Breast epithelium (tissue), 4 donors: ENCODE data around the gene ZNF75A. TPM values are rescaled to one million over a fixed set of nuclear protein-coding genes. Genes with fewer than 3 reads are reported as not detected.

Source experiments
- DNase-seq, 2 donors: peaks; one replicate each; pipeline ENCODE4 v3.0.0-alpha.2; 2019; ENCODE audit warnings: low spot score in 2 of 2
- H3K27ac ChIP-seq, 2 donors: fragments of 200-600 bp; sonication (generic) in 1 of 2; one replicate each; pipeline ENCODE4 v1.5.1; 2016 to 2019; ENCODE audit warnings: mild to moderate bottlenecking in 1 of 2
- H3K27me3 ChIP-seq, 2 donors: fragments of 200-600 bp; sonication (generic) in 1 of 2; one replicate each; pipeline versions ENCODE4 v1.5.1 to v1.6.0; 2017 to 2019; ENCODE audit warnings: control low read depth in 1 of 2, mild to moderate bottlenecking in 1 of 2
- H3K36me3 ChIP-seq: fragments of 200-600 bp; one replicate; pipeline ENCODE4 v1.5.1; 2019
- H3K4me1 ChIP-seq, 2 donors: fragments of 200-600 bp; sonication (generic); one replicate each; pipeline ENCODE4 v1.5.1; 2016 to 2019; ENCODE audit warnings: control low read depth in 1 of 2
- H3K4me3 ChIP-seq, 3 donors: fragments of 200-600 bp; sonication (generic); 1 replicate in 2 of 3; 2 replicates in 1 of 3; pipeline ENCODE4 v1.5.1; 2016 to 2019; ENCODE audit warnings: mild to moderate bottlenecking in 3 of 3, moderate library complexity in 2 of 3
- H3K9me3 ChIP-seq, 2 donors: fragments of 200-600 bp; sonication (generic) in 1 of 2; one replicate each; pipeline ENCODE4 v1.5.1; 2016 to 2019; ENCODE audit warnings: control low read depth in 1 of 2
- POLR2A ChIP-seq: fragments of 450-650 bp; IDR thresholded peaks from one replicate; pipeline ENCODE4 v1.6.1; 2016; ENCODE audit warnings: antibody characterized with exemption, mild to moderate bottlenecking, moderate library complexity
- POLR2AphosphoS5 ChIP-seq, 3 donors: sonication (generic); formaldehyde crosslinking; IDR thresholded peaks; one replicate each; pipeline ENCODE4 v1.6.1; 2017; ENCODE audit warnings: antibody characterized with exemption in 3 of 3
- intact Hi-C: fragments of 100-400 bp; cut with DNase I; formaldehyde crosslinking; loops from one replicate; pipeline ENCODE4 v1.15.1; 2023; ENCODE audit warnings: low total_unique reads
- total RNA-seq, 3 donors: library from RNA; depleted of rRNA; stranded (reverse); fragments of >200 nt; gene quantifications; one replicate each; pipeline ENCODE4 v1.1.0, GENCODE V29; 2016
- TF ChIP-seq, protein P1 (sequence below), 3 donors: fragments of 450-650 bp; IDR thresholded peaks; one replicate each; pipeline ENCODE4 v1.5.1; 2016 to 2017; ENCODE audit warnings: antibody characterized with exemption in 3 of 3, mild to moderate bottlenecking in 3 of 3, moderate library complexity in 3 of 3

Gene ZNF75A
- total RNA-seq, 3 donors from 2014 or later = 19.4 to 58.2 (median 37.0) TPM

DNA sequence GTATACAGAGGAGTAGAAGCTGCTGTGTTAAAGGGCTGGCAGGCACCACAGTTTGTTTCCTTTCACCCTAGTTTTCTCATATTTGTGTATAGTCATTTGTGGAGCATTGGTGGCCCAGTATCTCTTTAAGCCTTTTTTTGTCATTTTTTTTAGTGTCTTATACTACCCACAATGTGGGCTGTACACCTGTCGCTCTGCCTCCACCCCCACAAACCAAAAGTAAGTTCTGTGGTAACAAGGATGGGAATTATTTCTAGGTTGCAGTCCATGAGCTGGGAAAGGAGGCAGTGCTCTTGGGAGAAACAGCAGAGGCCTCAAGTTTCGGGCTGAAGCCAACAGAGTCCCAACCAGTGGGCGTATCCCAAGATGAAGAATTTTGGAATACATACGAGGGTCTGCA is 6.2 kb downstream of the ZNF75A start:
- Histone ChIP-seq H3K9me3 (peaks cover 99 to 100% of the 10 kb centered on the region in 2 donors), H3K4me1 (no peaks in the 10 kb centered on the region), H3K4me3 (no peak overlapping the region), H3K27me3 (no peaks in the 10 kb centered on the region), H3K27ac (no peak overlapping the region), H3K36me3 (peaks cover 25% of the 10 kb centered on the region)
- intact Hi-C loops = no loop called here
- TF ChIP-seq POLR2AphosphoS5 (IDR thresholded peaks at IDR 0.05) (no peak), POLR2A (no peak)
- TF ChIP-seq, protein P1, sequence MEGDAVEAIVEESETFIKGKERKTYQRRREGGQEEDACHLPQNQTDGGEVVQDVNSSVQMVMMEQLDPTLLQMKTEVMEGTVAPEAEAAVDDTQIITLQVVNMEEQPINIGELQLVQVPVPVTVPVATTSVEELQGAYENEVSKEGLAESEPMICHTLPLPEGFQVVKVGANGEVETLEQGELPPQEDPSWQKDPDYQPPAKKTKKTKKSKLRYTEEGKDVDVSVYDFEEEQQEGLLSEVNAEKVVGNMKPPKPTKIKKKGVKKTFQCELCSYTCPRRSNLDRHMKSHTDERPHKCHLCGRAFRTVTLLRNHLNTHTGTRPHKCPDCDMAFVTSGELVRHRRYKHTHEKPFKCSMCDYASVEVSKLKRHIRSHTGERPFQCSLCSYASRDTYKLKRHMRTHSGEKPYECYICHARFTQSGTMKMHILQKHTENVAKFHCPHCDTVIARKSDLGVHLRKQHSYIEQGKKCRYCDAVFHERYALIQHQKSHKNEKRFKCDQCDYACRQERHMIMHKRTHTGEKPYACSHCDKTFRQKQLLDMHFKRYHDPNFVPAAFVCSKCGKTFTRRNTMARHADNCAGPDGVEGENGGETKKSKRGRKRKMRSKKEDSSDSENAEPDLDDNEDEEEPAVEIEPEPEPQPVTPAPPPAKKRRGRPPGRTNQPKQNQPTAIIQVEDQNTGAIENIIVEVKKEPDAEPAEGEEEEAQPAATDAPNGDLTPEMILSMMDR (IDR thresholded peaks at IDR 0.05) = no peak
- no peak for DNase-seq

GRCh38 chr16:3317315-3317999 is 12.2 kb downstream of the ZNF75A start:
- Histone ChIP-seq H3K4me3 (no peak overlapping the region), H3K27ac (no peak overlapping the region), H3K27me3 (no peaks in the 10 kb centered on the region), H3K9me3 (peaks cover 98 to 100% of the 10 kb centered on the region in 2 donors), H3K36me3 (peaks cover 33% of the 10 kb centered on the region), H3K4me1 (no peaks in the 10 kb centered on the region)
- TF ChIP-seq POLR2AphosphoS5 (IDR thresholded peaks at IDR 0.05) = no peak
- TF ChIP-seq POLR2A = no peak
- TF ChIP-seq, protein P1 (IDR thresholded peaks at IDR 0.05) = no peak
- DNase-seq = no peak
- intact Hi-C loops = no loop called here

DNA sequence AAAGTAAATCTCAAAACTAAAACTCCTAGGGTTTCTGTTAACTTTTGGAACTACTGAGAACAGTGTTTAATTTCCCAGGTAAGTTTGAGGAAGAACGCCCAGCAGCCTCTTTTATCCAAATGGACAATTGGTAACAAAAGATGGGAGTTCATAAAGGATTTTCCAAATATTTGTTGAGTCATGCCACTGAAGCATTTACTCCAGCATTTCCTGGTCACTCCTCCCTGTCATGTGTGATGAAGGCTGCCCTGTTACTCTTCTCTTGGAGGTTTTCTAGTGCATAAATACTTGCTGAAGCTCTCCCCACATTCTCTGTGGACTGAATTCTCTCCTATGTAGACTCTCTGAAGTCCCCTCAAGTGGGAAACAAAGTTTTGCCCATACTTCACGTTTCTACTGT is 16.5 kb downstream of the ZNF75A start:
- TF ChIP-seq POLR2AphosphoS5 (IDR thresholded peaks at IDR 0.05) = no peak
- TF ChIP-seq, protein P1 (IDR thresholded peaks at IDR 0.05) = no peak
- TF ChIP-seq POLR2A = no peak
- H3K36me3 ChIP-seq = peaks cover 13% of the 10 kb centered on the region

GRCh38 chr16:3327514-3327913 is 22.2 kb downstream of the ZNF75A start:
- Histone ChIP-seq H3K27ac (no peak overlapping the region), H3K4me1 (no peaks in the 10 kb centered on the region), H3K27me3 (no peaks in the 10 kb centered on the region), H3K9me3 (peaks cover 37 to 60% of the 10 kb centered on the region in 2 donors), H3K4me3 (no peak overlapping the region), H3K36me3 (no peaks in the 10 kb centered on the region)
- TF ChIP-seq POLR2A (no peak), POLR2AphosphoS5 (IDR thresholded peaks at IDR 0.05) (no peak)
- TF ChIP-seq, protein P1 (IDR thresholded peaks at IDR 0.05) = no peak
- intact Hi-C loops = no loop called here
- DNase-seq = no peak

More for the DNA sequence above, 16.5 kb downstream of the ZNF75A start:
- Histone ChIP-seq H3K4me3 (no peak overlapping the region), H3K27me3 (no peaks in the 10 kb centered on the region), H3K27ac (no peak overlapping the region), H3K4me1 (no peaks in the 10 kb centered on the region), H3K9me3 (peaks cover 76 to 93% of the 10 kb centered on the region in 2 donors)
- no peak for DNase-seq
- intact Hi-C loops = no loop called here

DNA sequence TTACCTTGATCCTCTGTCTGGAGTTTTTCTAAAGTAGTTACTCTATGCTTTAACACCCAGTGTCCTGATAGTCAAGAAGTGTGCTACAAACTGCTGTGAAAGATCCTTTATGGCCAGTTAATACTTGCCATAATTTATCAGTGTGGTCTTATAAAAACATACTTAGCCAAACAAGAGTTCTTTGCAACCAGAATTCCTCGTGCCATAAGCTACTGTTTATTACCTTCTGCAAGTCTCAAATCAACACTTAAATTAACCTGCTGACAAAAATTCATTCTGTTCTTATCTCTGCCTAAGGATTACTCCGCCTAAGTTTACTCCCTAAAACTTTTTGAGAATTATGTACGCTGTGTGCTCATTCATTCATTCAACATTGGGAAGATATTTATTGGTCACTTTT is 22.8 kb downstream of the ZNF75A start:
- Histone ChIP-seq H3K4me1 (no peaks in the 10 kb centered on the region), H3K9me3 (peaks cover 31 to 54% of the 10 kb centered on the region in 2 donors), H3K4me3 (no peak overlapping the region), H3K36me3 (no peaks in the 10 kb centered on the region), H3K27ac (no peak overlapping the region), H3K27me3 (no peaks in the 10 kb centered on the region)
- intact Hi-C loops = no loop called here
- no peak for TF ChIP-seq POLR2AphosphoS5 (IDR thresholded peaks at IDR 0.05)
- no peak for TF ChIP-seq POLR2A
- TF ChIP-seq, protein P1 (IDR thresholded peaks at IDR 0.05) = no peak
- no peak for DNase-seq
